Lower leg skin (tissue), 4 donors: ENCODE data around the gene TBC1D22A. TPM values are rescaled to one million over a fixed set of nuclear protein-coding genes. Genes with fewer than 3 reads are reported as not detected.

Experiments
- DNase-seq, 2 donors: peaks; one replicate each; pipeline ENCODE4 v3.0.0-alpha.2; 2019; ENCODE audit warnings: low spot score in 2 of 2
- H3K4me3 ChIP-seq: fragments of 200-600 bp; sonication (generic); 2 replicates; pipeline ENCODE4 v1.5.1; 2017; ENCODE audit warnings: mild to moderate bottlenecking, low read depth; ENCODE audit not compliant: poor library complexity, severe bottlenecking
- POLR2A ChIP-seq, 2 donors: fragments of 450-650 bp; IDR thresholded peaks; one replicate each; pipeline ENCODE4 v1.6.1; 2016 to 2017; ENCODE audit warnings: antibody characterized with exemption in 2 of 2, mild to moderate bottlenecking in 1 of 2, moderate library complexity in 1 of 2
- WGBS, 2 donors: methylation state at CpG; one replicate each; pipeline ENCODE4 v1.1.5; 2018; 5-methylcytosine and 5-hydroxymethylcytosine counted together
- intact Hi-C: fragments of 100-400 bp; cut with DNase I; formaldehyde crosslinking; loops from one replicate; pipeline ENCODE4 v1.15.0; 2023; ENCODE audit warnings: low total_unique reads
- total RNA-seq, 4 donors: library from RNA; depleted of rRNA; stranded (reverse); fragments of >200 nt; gene quantifications; one replicate each; pipeline ENCODE4 v1.1.0, GENCODE V29; 2016
- TF ChIP-seq, protein P1 (sequence below), 3 donors: fragments of 450-650 bp; IDR thresholded peaks; one replicate each; pipeline ENCODE4 v1.5.1; 2016; ENCODE audit warnings: antibody characterized with exemption in 3 of 3, mild to moderate bottlenecking in 3 of 3, moderate library complexity in 2 of 3

The TBC1D22A gene
- total RNA-seq, 4 donors from 2014 or later = 21.8 to 32.3 (median 31.6) TPM

DNA sequence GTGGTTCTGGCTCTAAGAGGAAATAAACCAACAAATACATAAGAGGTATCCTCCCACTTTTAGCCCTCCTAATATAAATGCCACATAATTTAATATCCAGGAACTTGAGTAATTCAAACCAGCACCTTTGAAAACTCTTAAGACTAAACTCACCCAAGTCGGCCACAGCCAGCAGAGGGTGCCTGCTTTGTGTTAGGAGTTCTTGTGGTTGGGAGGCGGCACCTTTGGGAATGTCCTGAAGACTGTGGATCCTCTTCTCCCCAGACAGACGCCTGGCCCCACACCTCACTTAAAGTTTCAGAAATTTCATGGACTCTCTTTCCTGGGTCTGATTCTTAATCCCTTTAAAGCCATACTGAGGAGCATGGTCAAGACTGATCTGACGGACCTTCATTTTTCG, 169.0 kb downstream of the TBC1D22A start:
- DNase-seq = peak in 1 of 2 donors; percentile 68
- 84 to 91% methylated on average over 5 of the region's 5 CpGs for WGBS, 2 donors
- no peak for TF ChIP-seq POLR2A (IDR thresholded peaks at IDR 0.05)
- TF ChIP-seq, protein P1, sequence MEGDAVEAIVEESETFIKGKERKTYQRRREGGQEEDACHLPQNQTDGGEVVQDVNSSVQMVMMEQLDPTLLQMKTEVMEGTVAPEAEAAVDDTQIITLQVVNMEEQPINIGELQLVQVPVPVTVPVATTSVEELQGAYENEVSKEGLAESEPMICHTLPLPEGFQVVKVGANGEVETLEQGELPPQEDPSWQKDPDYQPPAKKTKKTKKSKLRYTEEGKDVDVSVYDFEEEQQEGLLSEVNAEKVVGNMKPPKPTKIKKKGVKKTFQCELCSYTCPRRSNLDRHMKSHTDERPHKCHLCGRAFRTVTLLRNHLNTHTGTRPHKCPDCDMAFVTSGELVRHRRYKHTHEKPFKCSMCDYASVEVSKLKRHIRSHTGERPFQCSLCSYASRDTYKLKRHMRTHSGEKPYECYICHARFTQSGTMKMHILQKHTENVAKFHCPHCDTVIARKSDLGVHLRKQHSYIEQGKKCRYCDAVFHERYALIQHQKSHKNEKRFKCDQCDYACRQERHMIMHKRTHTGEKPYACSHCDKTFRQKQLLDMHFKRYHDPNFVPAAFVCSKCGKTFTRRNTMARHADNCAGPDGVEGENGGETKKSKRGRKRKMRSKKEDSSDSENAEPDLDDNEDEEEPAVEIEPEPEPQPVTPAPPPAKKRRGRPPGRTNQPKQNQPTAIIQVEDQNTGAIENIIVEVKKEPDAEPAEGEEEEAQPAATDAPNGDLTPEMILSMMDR (IDR thresholded peaks at IDR 0.05) = no peak
- intact Hi-C loops = no loop called here
- H3K4me3 ChIP-seq = no peak overlapping the region

DNA sequence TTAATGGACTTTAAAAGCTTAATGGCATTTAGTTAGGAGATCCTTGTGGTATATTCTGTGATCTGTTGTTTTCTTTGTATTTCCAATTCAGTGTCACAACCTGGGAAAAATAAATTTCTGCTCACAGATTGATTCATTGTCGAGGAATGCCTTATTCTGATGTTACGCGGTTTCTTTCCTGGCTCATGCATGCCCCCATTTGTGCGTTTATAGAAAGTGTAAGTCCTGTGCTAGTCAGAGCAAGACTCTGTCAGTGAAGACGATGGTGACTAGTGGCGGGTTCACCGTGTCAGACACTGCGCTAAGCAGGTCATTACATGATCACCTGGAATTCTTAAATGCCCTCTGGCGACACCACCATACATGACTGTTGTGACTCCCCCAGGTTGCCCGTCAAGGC, 169.4 kb downstream of the TBC1D22A start:
- WGBS, 2 donors = 95 to 96% methylated on average over 10 of the region's 10 CpGs
- intact Hi-C loops = no loop called here
- no peak for DNase-seq
- no peak for TF ChIP-seq POLR2A (IDR thresholded peaks at IDR 0.05)
- TF ChIP-seq, protein P1 (IDR thresholded peaks at IDR 0.05) = no peak
- H3K4me3 ChIP-seq = no peak overlapping the region

DNA sequence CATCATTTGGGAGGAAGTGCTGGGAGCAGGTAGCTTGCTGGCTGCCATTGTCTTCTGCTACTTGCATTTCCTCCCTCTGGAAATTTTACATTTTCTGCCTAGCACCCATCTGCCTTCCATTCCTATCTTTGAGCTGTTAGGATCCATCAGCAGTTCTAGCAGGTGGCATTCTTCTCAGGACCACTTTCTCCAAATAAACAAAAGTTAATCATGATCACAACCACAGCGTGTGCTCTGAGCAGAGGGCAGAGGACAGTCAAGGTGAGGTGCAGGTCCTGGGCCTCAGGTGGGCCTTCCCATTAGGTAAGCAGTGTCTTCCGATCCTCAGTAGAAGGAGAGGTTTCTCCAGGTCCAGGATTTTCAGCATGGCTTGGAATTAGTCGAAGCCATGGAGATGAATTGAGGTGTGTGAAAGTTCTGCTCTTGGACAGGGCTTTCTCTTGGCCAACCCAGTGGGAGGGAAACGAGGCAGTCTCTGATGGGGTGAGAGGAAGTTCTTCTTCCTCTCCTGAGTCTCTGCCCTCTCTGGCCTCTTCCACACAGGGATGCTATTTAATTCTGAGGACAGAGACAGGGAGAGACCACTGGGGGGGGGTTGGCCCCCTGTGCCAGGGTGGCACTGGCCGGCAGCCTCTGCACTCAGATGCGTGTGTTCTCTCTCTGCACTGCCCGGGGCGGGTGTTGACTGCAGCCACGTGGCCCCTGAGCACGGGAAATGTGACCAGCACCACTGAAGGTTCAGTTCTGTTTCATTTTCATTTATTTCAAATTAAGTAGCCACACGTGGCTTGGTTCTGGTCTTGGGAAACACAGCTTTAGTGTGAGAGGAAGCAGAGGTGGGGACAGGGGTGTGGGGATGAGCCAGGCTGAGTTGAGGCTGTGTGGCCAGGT, 170.8 kb downstream of the TBC1D22A start:
- TF ChIP-seq, protein P1 (IDR thresholded peaks at IDR 0.05) = no peak
- no peak for TF ChIP-seq POLR2A (IDR thresholded peaks at IDR 0.05)
- WGBS, 2 donors = 95 to 96% methylated on average over 11 of the region's 11 CpGs
- DNase-seq = no peak
- H3K4me3 ChIP-seq = no peak overlapping the region
- intact Hi-C loops = no loop called here

DNA sequence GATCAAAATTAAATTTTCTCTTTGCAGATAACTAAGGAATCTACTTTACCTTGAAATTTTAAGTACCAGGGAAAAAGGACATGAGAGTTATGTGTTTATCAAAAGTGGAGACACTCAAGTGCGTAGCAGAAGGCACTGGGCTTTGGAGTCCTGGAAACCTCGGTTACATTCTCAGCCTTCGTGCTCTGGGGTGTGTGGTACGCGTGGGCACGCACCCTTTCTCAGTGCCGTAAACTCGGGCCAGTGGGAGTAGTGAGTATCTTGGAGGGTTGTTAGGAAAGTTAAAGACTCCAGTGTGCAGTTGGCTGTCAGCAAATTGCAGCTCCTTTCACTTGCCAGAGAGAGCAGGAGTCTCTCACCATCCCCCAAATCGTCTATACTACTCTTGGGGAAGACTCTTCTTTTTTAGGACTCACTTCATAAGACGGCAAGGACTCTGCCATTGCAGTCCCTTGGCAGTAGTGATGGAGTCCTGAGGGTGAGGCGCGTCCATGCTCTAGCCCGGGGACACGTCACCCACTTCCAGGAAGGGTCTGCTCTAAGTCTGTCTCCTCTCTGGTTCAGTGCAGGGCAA, 171.8 kb downstream of the TBC1D22A start:
- intact Hi-C loops = no loop called here
- H3K4me3 ChIP-seq = no peak overlapping the region
- no peak for DNase-seq
- TF ChIP-seq POLR2A (IDR thresholded peaks at IDR 0.05) = no peak
- TF ChIP-seq, protein P1 (IDR thresholded peaks at IDR 0.05) = no peak
- WGBS, 2 donors = 95 to 97% methylated on average over 14 of the region's 14 CpGs

DNA sequence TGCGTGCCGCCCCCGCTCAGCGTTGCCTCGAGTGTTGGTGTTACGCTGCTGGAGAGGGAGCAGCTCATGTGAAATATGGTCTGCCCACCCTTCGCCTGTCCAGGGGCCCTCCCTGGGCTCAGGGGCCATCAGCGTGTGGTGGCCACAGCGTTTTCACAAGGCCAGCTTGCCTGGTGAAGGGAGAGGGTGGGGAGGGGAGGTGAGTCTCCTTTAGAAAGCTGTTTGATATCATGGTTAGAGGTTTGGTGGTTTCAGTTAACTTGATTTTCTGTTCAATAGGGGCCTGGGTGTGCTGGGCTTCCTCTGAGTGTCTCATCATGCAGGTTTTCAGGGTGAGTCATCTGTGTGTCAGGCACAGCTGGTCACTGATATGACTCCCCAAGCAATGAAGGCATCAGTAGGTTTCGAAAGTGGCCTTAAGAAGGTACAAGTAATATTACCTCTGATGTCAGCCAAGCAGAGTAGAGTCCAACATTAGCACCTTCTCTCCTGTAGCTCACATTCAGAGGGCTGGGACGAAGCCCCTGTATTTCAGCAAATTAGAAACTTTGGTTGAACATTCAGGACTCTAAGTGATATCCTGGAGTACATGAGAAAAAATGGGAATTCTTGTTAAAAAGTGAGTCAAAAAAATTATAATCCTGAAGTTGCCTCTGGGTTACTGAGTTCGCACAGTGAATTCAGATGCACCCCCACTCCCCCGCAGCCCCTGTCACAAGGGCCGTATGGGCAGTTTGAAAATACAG, 172.5 kb downstream of the TBC1D22A start:
- no peak for DNase-seq
- TF ChIP-seq, protein P1 (IDR thresholded peaks at IDR 0.05) = no peak
- TF ChIP-seq POLR2A (IDR thresholded peaks at IDR 0.05) = no peak
- 88 to 96% methylated on average over 14 of the region's 14 CpGs for WGBS, 2 donors
- intact Hi-C loops = no loop called here
- H3K4me3 ChIP-seq = no peak overlapping the region
